Esophagus muscularis mucosa (tissue), 4 donors: Measurements from ENCODE around the gene PRSS56.

Source experiments
- CTCF ChIP-seq, 3 experiments: fragments of 200-600 bp in 2 of 3; fragments of 450-650 bp in 1 of 3; sonication (generic) in 2 of 3; IDR thresholded peaks; one replicate each; pipeline ENCODE4 v1.5.1; 2017 to 2019; ENCODE audit warnings: antibody characterized with exemption in 3 of 3, mild to moderate bottlenecking in 2 of 3, moderate library complexity in 1 of 3
- EP300 ChIP-seq: sonication (generic); formaldehyde crosslinking; IDR thresholded peaks from one replicate; pipeline ENCODE4 v1.6.1; 2017; ENCODE audit warnings: antibody characterized with exemption
- POLR2A ChIP-seq: fragments of 450-650 bp; IDR thresholded peaks from one replicate; pipeline ENCODE4 v1.6.1; 2017; ENCODE audit warnings: antibody characterized with exemption, moderate library complexity, mild to moderate bottlenecking, low read depth

GRCh38 chr2:232508251-232508650, 11.9 kb upstream of the PRSS56 start:
- TF ChIP-seq POLR2A, result no peak
- no peak for TF ChIP-seq CTCF (IDR thresholded peaks at IDR 0.05)
- TF ChIP-seq EP300, result no peak
